ENCODE results near the gene ELMO3. TPM values are rescaled to one million over a fixed set of nuclear protein-coding genes. Genes with fewer than 3 reads are reported as not detected.

ELMO3 gene
- total and polyA plus RNA-seq, 2 of the 13 experiments (the other 11 are each of a cell fraction or from before 2014, with no cell fraction given) = 2.6 to 4.0 TPM

GRCh38 chr16:67155295-67156142 lies 43.4 kb upstream of the ELMO3 start (continued):
- TF ChIP-seq ZNF276 (CRISPR knock-in tag; IDR thresholded peaks at IDR 0.05; ENCODE audit: low read depth) (peak; percentile 78; the same call in 1 of the 2 replicates), ZNF790 (CRISPR knock-in tag; IDR thresholded peaks at IDR 0.05; ENCODE audit: borderline replicate concordance) (no peak), AHDC1 (CRISPR knock-in tag; IDR thresholded peaks at IDR 0.05; ENCODE audit: borderline replicate concordance) (no peak), ZNF253 (CRISPR knock-in tag; IDR thresholded peaks at IDR 0.05; ENCODE audit: borderline replicate concordance) (no peak), KDM2A (CRISPR knock-in tag; IDR thresholded peaks at IDR 0.05; ENCODE audit: borderline replicate concordance, low read depth) (peak; percentile 76; the same call in 1 of the 2 replicates), NFE2L1 (CRISPR knock-in tag; IDR thresholded peaks at IDR 0.05; ENCODE audit: borderline replicate concordance) (no peak), YY1 (IDR thresholded peaks at IDR 0.05; ENCODE audit: insufficient read depth, insufficient replicate concordance, low read depth, low read length) (peak; percentile 81), ZNF777 (CRISPR knock-in tag; IDR thresholded peaks at IDR 0.05) (peak; percentile 60; the same call in 1 of the 2 replicates), NR2F2 (IDR thresholded peaks at IDR 0.05; ENCODE audit: borderline replicate concordance, low read depth) (no peak), E2F2 (CRISPR knock-in tag; IDR thresholded peaks at IDR 0.05; ENCODE audit: borderline replicate concordance) (no peak), ZNF354B (CRISPR knock-in tag; IDR thresholded peaks at IDR 0.05) (no peak), ARNT (IDR thresholded peaks at IDR 0.05) (no peak), CREB3 (CRISPR knock-in tag; IDR thresholded peaks at IDR 0.05) (0 out of 2 replicates have a peak, but pooled peaks have one; percentile 20), NCOA1 (CRISPR knock-in tag; IDR thresholded peaks at IDR 0.05) (no peak), DNMT3B (CRISPR knock-in tag; conservative IDR thresholded peaks at IDR 0.05) (no peak), ZNF235 (CRISPR knock-in tag; IDR thresholded peaks at IDR 0.05; ENCODE audit: borderline replicate concordance) (0 out of 2 replicates have a peak, but pooled peaks have one; percentile 23), ZNF260 (CRISPR knock-in tag; IDR thresholded peaks at IDR 0.05; ENCODE audit: borderline replicate concordance, low read depth) (no peak), PHF8 (CRISPR knock-in tag; IDR thresholded peaks at IDR 0.05) (peak; percentile 36; the same call in 1 of the 2 replicates), ZNF720 (CRISPR knock-in tag; IDR thresholded peaks at IDR 0.05) (no peak)

Measured in HepG2 (cell line).